ENCODE data around the gene CMTM7.

The CMTM7 gene

GRCh38 chr3:32353351-32353750, 38.3 kb upstream of the CMTM7 start:
- H3K4me3 ChIP-seq (ENCODE audit: low read length) = no peak overlapping the region
- no peak overlapping the region for H3K9ac ChIP-seq (ENCODE audit: low read length)
- H2AFZ ChIP-seq (ENCODE audit: low read depth, low read length) = no peak overlapping the region
- H3K9me3 ChIP-seq (ENCODE audit: insufficient read depth, low read length) = no peaks in the 10 kb centered on the region
- H3K4me1 ChIP-seq (ENCODE audit: low read length) = no peaks in the 10 kb centered on the region
- no peak overlapping the region for H3K27ac ChIP-seq (ENCODE audit: low read length)
- H4K20me1 ChIP-seq (ENCODE audit: insufficient read depth, low read length) = no peaks in the 10 kb centered on the region
- H3K79me2 ChIP-seq (ENCODE audit: low read length) = no peaks in the 10 kb centered on the region
- no peaks in the 10 kb centered on the region for H3K27me3 ChIP-seq (ENCODE audit: low read depth, low read length)
- H3K36me3 ChIP-seq (replicated peaks; ENCODE audit: low read depth, low read length) = no peaks in the 10 kb centered on the region
- no peak overlapping the region for H3K4me2 ChIP-seq (ENCODE audit: low read length)
- no peak for TF ChIP-seq EZH2phosphoT487 (IDR thresholded peaks at IDR 0.05; ENCODE audit: low read depth)
- no peak for TF ChIP-seq CTCF (IDR thresholded peaks at IDR 0.05; ENCODE audit: low read depth, low read length)

GRCh38 chr3:32354362-32354778, 37.3 kb upstream of the CMTM7 start:
- Histone ChIP-seq H3K4me2 (ENCODE audit: low read length) (no peak overlapping the region), H3K4me3 (ENCODE audit: low read length) (no peak overlapping the region), H3K4me1 (ENCODE audit: low read length) (no peaks in the 10 kb centered on the region), H3K9me3 (ENCODE audit: insufficient read depth, low read length) (no peaks in the 10 kb centered on the region), H3K27ac (ENCODE audit: low read length) (no peak overlapping the region), H3K27me3 (ENCODE audit: low read depth, low read length) (no peaks in the 10 kb centered on the region), H3K36me3 (replicated peaks; ENCODE audit: low read depth, low read length) (no peaks in the 10 kb centered on the region), H2AFZ (ENCODE audit: low read depth, low read length) (no peak overlapping the region), H4K20me1 (ENCODE audit: insufficient read depth, low read length) (no peaks in the 10 kb centered on the region), H3K79me2 (ENCODE audit: low read length) (no peaks in the 10 kb centered on the region), H3K9ac (ENCODE audit: low read length) (no peak overlapping the region)
- TF ChIP-seq CTCF (IDR thresholded peaks at IDR 0.05; ENCODE audit: low read depth, low read length) (no peak), EZH2phosphoT487 (IDR thresholded peaks at IDR 0.05; ENCODE audit: low read depth) (no peak)

DNA sequence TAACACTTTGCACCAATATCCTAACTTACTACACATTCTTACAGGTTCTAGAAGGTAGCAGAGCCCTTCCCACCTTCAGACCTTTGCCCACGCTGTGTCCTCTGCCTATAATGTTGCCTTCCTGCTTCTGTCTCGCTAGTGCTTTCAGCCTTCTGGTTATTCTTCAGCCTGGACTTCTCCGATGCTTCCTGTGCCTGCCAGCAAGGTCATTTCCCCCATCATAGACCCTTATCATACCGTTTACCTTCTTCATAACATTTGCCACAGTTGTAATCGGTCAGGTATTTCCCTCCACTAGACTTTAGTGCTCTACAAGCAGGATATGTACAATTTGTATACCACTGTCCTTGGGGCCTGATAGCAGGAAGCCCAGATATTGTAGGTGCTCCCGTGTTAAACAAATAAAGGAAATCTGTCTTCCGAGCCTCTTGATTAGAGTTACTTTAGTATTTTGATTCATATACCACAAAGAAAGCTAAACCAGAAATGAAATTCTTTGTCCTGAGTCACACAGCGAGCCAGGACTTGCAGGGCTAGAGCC, 35.8 kb upstream of the CMTM7 start:
- TF ChIP-seq CTCF (IDR thresholded peaks at IDR 0.05; ENCODE audit: low read depth, low read length) (no peak), EZH2phosphoT487 (IDR thresholded peaks at IDR 0.05; ENCODE audit: low read depth) (no peak)
- no peaks in the 10 kb centered on the region for H3K4me1 ChIP-seq (ENCODE audit: low read length)

GRCh38 chr3:32359766-32360492, 31.7 kb upstream of the CMTM7 start:
- Histone ChIP-seq H3K36me3 (replicated peaks; ENCODE audit: low read depth, low read length) (no peaks in the 10 kb centered on the region), H2AFZ (ENCODE audit: low read depth, low read length) (no peak overlapping the region), H3K79me2 (ENCODE audit: low read length) (no peaks in the 10 kb centered on the region), H3K4me2 (ENCODE audit: low read length) (no peak overlapping the region), H3K4me1 (ENCODE audit: low read length) (no peaks in the 10 kb centered on the region), H3K9me3 (ENCODE audit: insufficient read depth, low read length) (no peaks in the 10 kb centered on the region), H3K27me3 (ENCODE audit: low read depth, low read length) (no peaks in the 10 kb centered on the region), H4K20me1 (ENCODE audit: insufficient read depth, low read length) (no peaks in the 10 kb centered on the region), H3K9ac (ENCODE audit: low read length) (no peak overlapping the region), H3K4me3 (ENCODE audit: low read length) (no peak overlapping the region), H3K27ac (ENCODE audit: low read length) (no peak overlapping the region)
- TF ChIP-seq CTCF (IDR thresholded peaks at IDR 0.05; ENCODE audit: low read depth, low read length) (no peak), EZH2phosphoT487 (IDR thresholded peaks at IDR 0.05; ENCODE audit: low read depth) (no peak)

More for the DNA sequence above, 35.8 kb upstream of the CMTM7 start:
- H3K27ac ChIP-seq (ENCODE audit: low read length) = no peak overlapping the region
- no peak overlapping the region for H2AFZ ChIP-seq (ENCODE audit: low read depth, low read length)
- H3K9me3 ChIP-seq (ENCODE audit: insufficient read depth, low read length) = no peaks in the 10 kb centered on the region
- H3K36me3 ChIP-seq (replicated peaks; ENCODE audit: low read depth, low read length) = no peaks in the 10 kb centered on the region
- no peak overlapping the region for H3K4me2 ChIP-seq (ENCODE audit: low read length)
- no peak overlapping the region for H3K4me3 ChIP-seq (ENCODE audit: low read length)
- H3K9ac ChIP-seq (ENCODE audit: low read length) = no peak overlapping the region
- H4K20me1 ChIP-seq (ENCODE audit: insufficient read depth, low read length) = no peaks in the 10 kb centered on the region
- H3K79me2 ChIP-seq (ENCODE audit: low read length) = no peaks in the 10 kb centered on the region
- H3K27me3 ChIP-seq (ENCODE audit: low read depth, low read length) = no peaks in the 10 kb centered on the region

Measured in OCI-LY3 (cell line).